ENCODE results near the gene APCDD1. TPM values are rescaled to one million over a fixed set of nuclear protein-coding genes. Genes with fewer than 3 reads are reported as not detected.

Gene APCDD1
- total and polyA plus RNA-seq, 2 experiments from 2014 or later = 0.31 to 1.0 TPM

GRCh38 chr18:10439898-10440297 is 14.5 kb upstream of the APCDD1 start:
- Histone ChIP-seq H3F3A (replicated peaks; ENCODE audit: low read depth) (no peaks in the 10 kb centered on the region), H4K20me1 (replicated peaks; ENCODE audit: insufficient read depth) (no peaks in the 10 kb centered on the region), H3K27me3 (ENCODE audit: insufficient read depth) (no peaks in the 10 kb centered on the region), H3K79me2 (replicated peaks; ENCODE audit: insufficient read depth) (no peaks in the 10 kb centered on the region), H3K4me2 (no peak overlapping the region), H2AFZ (no peak overlapping the region), H3K36me3 (ENCODE audit: insufficient read depth) (no peaks in the 10 kb centered on the region), H3K4me1 (ENCODE audit: insufficient read depth) (no peaks in the 10 kb centered on the region), H3K4me3 (no peak overlapping the region), H3K9me2 (ENCODE audit: insufficient read depth) (no peaks in the 10 kb centered on the region), H3K27ac (ENCODE audit: low read depth) (no peak overlapping the region)
- ATAC-seq (no peak), DNase-seq (ENCODE audit: low spot score) (no peak)
- Mint-ChIP-seq H3K27ac (no peak overlapping the region), H3K36me3 (ENCODE audit: low read depth) (no peaks in the 10 kb centered on the region), H3K9me3 (no peaks in the 10 kb centered on the region), H3K27me3 (ENCODE audit: insufficient read depth, low read depth, poor library complexity) (peaks cover 5% of the 10 kb centered on the region), H3K4me1 (peaks cover 3% of the 10 kb centered on the region; the same call in 2 of the 3 replicates), H3K4me3 (no peak overlapping the region)
- TF ChIP-seq ZNF331 (CRISPR knock-in tag; IDR thresholded peaks at IDR 0.05; ENCODE audit: low read depth) (no peak), REST (IDR thresholded peaks at IDR 0.05; ENCODE audit: unreplicated experiment) (no peak), ZNF462 (CRISPR knock-in tag; IDR thresholded peaks at IDR 0.05) (no peak), EZH2phosphoT487 (IDR thresholded peaks at IDR 0.05; ENCODE audit: unreplicated experiment) (no peak), POLR2AphosphoS5 (IDR thresholded peaks at IDR 0.05; ENCODE audit: low read depth) (no peak), EZH2 (IDR thresholded peaks at IDR 0.05; ENCODE audit: low read depth, unreplicated experiment) (no peak), JUNB (IDR thresholded peaks at IDR 0.05; ENCODE audit: unreplicated experiment) (no peak), ZNF114 (CRISPR knock-in tag; IDR thresholded peaks at IDR 0.05) (no peak), CTCF (conservative IDR thresholded peaks at IDR 0.05; ENCODE audit: low read depth in 2 of 2) (no peak), ETS1 (IDR thresholded peaks at IDR 0.05) (no peak), NANOG (IDR thresholded peaks at IDR 0.05; ENCODE audit: borderline replicate concordance) (no peak), STAT1 (IDR thresholded peaks at IDR 0.05; ENCODE audit: unreplicated experiment) (no peak), CREB1 (CRISPR knock-in tag; IDR thresholded peaks at IDR 0.05; ENCODE audit: low read depth) (no peak)

Measured in GM23338 (cell line).